ENCODE measurements around the gene TAS2R30.

- TF ChIP-seq POLR2A (IDR thresholded peaks at IDR 0.05; ENCODE audit: low read depth), result no peak
- TF ChIP-seq CTCF (IDR thresholded peaks at IDR 0.05), result no peak
- TF ChIP-seq POLR2AphosphoS5 (IDR thresholded peaks at IDR 0.05), result no peak
These were observed 39.6 kb upstream of the TAS2R30 start for GRCh38 chr12:11174022-11174421.

All from esophagus muscularis mucosa (tissue), 3 donors.